COLO829 (cell line): ENCODE results near the gene KCNIP1.

Source experiments
- DNase-seq: peaks from one replicate; pipeline ENCODE4 v3.0.0; 2012; ENCODE audit warnings: low spot score

Gene KCNIP1

DNA sequence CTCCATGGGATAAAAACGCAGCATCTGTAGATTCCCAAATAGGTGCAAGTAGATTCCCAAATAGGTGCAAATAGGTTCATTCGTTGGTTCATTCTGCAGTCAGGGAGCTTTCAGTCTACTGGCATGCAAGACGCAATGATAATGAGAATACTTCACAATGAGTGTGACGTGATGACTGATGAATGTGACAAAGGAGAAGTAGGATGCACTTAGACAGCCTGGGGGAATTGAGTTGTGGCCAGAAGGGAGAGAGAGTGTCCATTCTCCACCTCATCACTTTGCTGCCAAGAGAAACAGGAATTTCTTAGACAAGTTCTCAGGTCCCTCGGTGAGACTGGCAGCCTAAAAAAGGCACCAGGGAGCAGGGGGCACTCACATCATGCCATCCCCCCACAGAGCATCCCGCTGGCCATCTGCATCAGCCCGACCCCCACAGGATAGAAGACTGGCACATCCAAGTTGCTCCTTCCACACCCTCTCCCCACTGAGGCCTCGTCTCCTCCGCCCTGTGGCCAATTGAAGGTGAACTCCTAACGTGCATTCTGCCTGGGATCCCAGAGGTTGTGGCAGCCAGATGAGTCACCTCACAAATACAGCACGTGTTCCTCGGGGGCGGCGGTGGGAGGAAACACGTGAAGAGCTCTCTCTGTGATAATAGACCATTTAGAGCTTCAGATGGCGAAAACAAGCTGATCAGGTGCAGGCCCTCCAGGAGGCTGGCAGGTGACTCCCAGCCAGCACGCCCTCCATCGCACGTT is 19.9 kb upstream of the KCNIP1 start:
- peak; percentile 39 for DNase-seq

DNA sequence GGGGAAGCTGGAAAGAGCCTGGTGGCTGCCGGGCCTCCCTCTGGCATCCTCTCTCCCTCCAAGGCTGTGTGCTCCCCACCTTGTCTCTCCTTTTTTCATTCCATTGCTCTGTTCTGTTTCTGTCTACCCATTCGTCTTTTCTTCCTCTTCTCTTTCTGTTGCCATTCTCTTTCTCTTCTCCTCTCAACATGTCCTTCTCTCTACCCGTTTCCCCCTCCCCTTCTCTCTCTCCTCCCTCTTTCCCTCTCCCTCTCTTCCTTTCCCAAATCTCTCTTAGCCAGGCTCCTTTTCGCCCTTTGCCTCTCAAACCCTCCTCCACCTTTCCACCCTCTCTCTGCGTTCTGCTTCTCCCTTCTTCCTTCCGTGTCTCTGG is 19.4 kb upstream of the KCNIP1 start:
- DNase-seq = no peak

DNA sequence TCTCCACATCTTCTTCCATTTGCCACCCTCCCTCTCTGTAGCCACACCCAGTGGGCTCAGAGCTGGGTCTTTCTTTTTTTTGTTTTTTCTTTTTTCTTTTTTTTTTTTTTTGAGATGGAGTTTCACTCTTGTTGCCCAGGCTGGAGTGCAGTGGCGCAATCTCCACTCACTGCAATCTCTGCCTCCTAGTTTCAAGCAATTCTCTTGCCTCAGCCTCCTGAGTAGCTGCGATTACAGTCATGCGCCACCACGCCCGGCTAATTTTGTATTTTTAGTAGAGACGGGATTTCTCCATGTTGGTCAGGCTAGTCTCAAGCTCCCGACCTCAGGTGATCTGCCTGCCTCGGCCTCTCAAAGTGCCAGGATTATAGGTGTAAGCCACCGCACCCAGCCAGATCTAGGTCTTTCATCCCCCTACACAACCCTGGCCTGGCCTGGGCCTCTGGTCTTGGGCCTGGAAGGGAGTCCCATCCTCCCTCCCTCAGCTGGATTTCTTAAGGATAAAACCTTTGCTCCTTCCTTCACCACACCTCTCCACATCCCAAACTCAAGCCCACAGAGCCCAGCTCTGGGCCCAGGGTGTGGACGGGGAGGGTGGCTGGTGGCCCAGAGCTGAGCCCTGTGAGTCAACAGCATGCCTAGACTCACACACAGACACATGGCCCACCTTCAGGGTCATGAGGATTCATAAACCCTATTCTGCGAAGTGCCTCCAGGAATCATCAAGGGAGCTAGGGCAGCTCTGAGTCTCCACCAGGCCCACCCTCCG is 18.8 kb upstream of the KCNIP1 start:
- DNase-seq = no peak

DNA sequence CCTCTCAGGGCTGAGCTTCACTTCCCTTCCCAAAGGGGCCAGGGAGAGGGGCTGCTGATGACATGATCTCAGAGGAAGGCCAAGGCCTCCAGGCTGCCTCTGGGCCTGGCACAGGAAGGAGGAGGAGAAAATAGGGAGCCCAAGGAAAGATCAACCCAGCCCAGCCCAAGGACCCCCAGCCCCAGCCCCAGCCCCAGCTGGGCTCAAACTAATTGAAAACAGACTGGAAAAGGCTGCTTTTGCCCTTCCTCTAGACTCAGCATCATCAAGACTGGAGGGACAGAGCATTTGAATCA is 18.3 kb upstream of the KCNIP1 start:
- no peak for DNase-seq

DNA sequence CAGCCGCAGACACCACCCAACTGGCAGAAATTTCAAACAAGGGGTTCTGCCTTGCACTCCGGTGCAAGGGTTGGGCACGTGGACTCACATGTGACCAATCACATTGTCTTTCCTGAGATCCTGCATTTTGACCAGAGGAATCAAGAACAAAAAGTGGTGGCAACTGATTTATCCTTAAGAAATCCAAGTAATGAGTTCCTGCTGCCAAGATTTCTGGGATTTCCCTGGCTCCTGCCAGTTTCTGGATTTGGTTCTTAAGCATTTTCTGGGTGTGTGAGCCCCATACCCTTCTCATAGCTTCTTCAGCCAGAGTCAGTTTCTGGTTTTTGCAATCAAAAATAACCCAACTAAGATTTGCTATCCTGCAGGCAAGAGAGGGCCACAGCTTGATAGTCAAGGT is 17.4 kb upstream of the KCNIP1 start:
- no peak for DNase-seq

DNA sequence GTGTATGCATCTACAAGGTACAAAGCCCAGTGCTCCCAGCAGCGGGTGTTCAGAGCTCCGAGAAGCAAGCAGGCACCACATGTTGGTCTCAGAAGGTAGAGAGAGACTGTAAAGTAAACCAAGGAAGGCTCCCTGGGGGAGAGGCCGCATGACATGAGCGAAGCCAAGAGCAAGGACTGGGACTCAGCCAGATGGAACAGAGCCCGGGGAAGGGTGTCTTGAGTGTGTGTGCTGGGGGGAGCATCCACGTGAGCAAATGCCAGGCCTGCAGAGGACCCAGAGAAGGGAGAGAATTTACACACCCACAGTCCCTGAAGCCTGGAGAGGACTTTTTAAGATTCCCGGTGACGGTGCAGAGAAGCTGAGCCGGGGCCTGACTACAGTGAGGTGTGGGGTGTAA is 15.2 kb upstream of the KCNIP1 start:
- DNase-seq = no peak

DNA sequence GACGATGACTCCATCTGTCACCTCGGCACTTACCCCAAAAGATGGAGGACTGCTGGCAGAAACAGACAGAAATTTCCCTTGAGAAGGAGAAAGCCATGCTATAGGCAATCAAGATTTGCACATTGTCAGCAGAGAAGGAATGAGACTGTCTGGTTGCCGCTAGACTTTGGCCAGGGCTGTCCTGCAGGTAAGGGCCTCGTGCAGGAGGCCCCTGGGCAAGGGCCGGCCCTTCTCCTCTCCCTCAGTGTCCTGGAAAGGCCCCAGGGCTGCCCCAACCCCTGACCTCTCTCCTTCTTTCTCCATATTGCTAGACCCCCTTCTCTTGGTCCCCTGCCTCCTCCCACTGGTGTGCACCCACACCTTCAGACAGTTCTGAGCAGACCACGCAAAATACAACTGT is 14.6 kb upstream of the KCNIP1 start:
- no peak for DNase-seq

DNA sequence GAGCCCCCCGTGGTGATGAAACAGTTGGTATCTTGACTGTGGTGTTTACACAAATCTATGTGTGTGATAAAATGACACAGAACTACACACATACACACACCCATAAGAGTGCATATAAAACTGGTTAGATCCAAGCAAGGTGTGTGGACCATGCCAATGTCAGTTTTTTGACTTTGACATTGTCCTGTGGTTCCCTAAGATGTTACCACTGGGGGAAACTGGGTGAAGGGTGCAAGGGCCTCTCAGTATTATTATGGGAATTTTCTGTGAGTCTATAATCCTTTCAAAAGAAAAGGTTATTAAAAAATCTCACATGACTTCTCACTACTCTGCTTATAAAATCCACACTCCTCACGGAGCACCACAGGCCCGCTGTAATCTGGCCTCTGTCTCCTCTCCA is 13.4 kb upstream of the KCNIP1 start:
- no peak for DNase-seq

DNA sequence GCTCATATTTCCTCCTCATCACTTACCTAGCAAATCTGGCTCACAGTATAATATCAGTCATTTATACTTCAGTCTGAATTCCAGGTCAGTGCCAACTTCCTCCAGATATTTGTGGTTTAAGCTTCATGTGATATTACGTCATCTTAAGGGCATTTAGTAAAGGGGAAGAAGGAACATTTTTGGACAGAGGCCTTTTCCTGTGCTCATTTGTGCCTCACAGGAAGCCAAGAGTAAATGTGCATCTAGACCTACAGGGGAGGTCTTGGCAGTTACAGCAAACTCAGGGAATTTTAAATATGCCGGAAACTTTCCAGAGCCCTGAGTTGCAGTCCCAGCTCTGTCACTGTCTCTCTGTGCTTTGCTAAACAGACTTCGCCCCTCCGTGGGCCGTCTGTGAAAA is 12.3 kb upstream of the KCNIP1 start:
- DNase-seq = peak; percentile 90

DNA sequence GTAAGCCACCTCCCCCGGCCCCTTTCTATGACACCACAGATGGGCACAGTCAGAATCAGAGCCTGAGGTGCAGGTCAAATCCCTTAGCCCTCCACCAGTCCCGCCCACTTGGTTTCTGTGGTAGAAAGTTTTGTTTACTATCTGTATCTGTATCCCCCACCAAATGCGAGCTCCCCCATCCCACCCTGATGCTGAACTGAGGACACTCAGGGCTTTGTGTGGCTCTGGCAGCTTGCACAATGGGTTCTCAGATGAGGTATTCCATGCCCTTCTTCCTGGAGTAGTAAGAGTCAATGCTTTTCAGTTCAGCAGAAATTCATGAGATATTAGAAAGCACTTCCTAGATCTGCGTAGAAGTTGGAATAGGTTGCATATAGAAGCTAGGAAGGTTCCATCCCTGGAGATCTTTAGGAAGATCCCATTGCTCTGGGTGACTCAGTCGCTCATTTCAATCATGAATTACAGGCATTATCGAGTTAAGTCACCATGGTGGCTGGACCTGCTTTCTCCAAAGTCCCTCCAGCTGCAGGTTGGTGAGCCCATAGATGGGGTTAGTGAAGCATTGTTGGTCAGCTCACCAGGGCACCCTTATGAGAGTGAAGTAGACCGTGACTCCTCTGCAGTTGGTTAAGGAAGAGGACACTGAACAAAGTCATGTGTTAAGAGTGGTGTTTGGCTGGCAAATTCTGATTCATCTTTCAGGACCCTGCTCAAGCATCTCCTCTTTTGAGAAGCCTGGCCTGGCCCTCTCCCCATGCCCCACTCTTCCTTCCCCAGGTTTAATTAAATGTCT is 10.6 kb upstream of the KCNIP1 start:
- peak; percentile 94 for DNase-seq

DNA sequence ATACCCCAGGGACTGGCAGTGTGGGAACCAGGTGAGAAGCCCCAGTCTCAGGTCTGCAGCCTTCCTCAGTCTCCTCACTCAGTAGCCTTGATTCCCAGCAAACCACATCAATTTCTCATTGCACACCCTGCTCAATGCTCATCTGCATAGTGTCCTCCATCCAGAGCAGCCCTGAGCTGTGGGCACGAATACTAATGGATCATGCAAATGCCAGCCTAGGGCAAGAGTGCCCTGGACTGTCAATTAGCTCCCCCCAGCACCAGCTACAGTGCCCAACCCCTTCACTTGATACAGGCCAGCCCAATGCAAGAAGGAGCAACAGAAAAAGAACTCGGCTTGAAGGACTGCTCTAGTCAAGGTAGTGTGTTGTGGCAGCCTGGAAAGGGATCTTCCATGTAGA is 9.8 kb upstream of the KCNIP1 start:
- DNase-seq = no peak

DNA sequence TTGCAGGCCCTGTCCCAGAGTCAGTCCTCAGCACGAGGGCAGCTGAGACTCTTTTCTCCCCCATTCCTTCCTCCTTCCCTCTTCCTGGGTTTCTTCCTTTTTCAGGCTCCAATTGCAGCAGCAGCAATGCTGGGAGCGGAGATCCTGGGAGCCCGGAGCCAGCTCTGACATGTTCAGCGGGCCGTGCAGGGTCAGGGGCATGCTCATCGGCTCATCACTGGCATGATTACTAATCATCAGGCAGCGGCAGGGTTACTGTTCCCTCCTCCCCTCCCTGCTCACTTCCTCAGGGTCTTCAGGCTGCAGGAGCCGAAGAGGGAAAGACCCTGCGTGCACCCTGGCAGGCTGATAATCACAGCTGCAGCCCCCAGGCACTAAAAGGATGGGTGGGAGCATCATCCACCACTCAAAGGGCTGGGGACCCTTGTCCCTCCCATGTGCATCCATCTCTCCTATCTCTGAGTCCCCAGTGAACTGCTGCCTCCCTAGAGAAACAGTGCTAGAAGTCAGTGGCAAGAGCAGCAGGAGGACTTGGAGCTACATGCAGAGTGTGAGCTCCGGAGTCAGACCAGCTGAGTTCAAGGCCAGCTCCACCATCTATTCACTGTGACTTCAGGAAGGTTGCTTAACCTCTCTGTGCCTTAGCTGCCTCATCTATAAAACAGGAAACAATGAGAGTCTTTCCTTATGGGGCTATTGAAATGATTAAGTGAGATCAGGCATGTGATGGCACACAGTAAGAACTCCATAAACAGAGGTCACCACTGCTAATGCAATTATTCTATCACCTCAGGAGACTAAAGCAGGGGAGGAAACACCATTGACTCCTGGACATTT is 7.8 kb upstream of the KCNIP1 start:
- DNase-seq = no peak

DNA sequence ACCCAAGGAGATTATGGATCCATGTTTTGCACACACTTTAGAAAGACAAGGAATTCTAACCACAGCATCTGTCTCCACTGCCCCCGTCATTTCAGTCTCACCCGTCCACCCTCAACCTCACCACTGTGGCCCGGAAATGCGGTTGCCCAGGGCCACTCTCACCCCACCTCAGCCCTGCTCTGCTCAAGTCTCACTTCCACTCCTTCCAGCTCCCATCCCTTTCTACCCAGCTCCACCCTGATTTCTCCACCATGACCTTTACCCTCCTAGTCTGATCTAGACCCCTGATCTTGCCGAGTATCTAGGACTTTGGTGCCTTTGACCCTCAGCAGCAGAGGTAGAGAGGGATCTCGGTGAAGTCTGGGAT is 7.2 kb upstream of the KCNIP1 start:
- no peak for DNase-seq

DNA sequence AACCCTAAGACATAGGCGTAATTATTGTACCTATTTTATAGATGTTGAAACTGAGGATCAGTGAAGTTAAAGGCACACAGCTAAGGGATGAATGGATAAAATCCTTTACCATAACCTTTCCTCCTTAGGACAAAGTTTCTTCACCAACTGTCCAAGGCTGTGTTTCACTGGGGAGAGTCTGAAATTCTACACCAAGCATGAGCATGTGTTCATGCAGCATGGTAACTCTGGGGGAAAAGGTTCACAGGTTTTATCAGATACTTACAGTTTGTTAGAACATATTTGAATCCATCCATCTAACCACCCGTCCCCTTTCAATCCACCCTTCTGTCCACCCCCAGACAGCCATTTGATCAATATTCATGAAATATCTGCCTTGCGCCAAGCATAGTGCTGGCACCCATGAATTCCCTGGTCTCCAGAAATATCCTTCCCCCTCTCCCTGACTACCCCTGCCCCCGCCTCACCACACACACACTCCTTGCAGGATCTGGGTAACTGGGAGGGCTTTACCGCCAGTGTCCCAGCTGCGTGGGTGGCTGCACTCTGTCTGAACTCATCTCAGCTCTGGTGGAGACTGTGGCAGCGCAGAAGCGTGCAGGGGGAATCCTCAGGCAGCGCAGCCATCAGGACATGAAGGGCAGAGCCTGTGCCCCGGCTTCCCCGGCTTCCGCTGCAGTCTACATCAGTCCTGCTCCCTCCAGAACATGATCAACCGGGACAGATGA is 6.3 kb upstream of the KCNIP1 start:
- DNase-seq = peak; percentile 44

DNA sequence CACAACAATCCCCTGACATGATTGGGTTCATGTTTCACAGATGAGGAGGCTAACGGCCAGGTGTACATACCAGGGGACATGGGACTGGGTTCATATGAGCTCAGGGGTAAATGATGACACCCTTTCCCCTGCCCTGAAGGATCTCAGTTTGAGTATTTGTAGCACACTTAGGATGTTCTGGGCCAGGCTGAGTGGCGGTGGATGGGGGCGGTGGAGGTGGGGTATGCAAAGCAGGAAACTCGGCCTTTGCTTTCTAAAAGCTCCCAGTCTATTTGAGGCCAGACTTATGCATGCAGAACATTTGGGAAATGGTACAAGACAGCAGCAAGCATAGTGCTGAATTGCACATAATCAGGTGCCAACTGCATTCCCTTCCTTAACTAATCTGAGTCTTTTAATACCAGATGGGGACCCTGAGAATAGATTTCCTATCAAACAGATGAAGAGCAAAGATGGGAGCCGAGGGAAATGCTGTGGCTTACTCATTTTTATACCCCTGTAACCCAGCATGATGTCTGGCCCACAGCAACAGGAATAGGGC is 4.9 kb upstream of the KCNIP1 start:
- DNase-seq = no peak

DNA sequence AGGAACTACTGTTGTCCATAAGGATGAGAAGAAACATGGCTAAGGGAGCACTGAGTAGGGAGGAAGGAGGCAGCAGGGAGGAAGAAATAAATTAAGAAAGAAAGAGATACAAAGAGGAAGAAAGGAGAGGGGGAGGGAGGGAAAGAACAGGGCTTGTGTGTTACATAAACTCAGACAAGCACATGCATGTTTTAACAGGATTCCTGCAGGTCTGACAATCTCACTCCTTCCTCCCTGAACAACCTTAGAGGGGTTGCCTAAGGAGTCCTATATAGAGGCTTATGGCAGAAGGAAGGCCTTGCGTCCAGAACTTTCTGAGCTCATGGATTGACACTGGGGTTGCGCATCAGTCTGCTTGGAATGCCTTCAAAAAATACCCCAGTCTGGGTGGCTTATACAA is 4.2 kb upstream of the KCNIP1 start:
- DNase-seq = no peak

DNA sequence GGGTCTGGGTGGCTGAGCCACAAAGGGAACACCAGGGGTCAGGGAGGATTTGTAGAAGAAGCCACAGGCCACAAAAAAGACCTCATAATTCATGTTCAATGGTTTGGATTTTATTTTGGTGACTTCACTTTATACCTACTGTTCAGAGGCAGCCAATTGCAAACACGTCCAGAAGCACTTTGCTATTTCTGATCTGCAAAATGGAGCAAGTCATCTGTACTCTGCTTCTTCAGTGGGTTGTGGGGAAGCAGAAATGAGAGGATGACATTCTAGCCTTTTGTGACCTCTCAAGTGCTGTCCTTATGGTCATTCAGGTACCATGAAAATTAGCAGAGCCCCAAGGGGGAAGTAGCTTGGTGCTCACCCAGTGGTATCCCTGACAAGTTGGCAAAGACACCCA is 2.5 kb upstream of the KCNIP1 start:
- no peak for DNase-seq

DNA sequence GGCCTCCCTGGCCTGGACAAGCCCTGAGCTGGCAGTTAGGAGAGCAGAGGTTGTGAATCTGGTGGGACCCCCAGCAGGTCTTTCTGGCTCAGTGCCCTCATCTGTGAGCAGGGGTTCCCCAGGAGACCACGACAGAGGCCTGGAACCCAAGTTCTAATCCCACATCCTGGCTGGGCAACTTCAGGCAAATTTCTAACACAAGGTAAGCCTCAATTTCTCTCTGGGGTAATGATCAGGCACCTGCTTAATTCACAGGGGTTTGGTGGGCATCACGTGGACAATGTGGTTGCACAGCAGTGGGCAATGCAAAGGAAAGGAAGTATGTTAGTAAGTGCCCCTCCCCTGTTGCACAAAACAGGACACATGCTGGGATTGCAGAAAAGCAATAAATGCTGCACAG is 1.9 kb upstream of the KCNIP1 start:
- no peak for DNase-seq

DNA sequence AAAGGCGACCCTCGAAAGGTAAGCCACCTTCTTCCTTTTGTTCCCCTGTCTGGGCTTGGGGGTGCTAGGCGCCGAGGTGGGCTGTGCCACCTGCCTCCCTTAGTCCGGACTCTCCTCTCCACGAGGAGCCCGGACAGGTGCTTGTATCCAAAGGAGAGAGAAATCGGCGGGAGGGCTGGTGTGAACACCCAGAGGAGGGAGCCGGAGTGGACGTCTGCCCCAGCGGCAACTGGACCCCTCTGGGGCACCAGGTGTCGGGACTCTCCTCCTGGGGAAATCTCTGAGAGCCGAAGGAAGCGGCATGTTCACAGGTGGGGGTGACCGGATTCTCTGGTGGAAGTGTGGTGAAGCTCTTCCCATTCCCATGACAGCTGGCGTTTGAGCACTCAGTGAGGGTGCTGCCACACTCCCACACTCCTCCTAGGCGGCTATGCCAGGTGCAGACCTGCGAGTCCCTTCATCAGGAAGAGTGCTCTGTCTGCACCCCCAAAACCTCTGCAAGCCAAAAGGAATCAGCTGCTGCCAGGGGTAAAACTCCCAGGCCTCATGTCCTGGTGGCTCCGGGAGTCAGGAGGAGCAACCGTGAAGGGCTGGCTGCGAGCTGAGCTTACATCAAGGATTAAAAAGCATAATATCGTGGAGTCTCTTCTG is 921 bp downstream of the KCNIP1 start:
- DNase-seq = no peak

DNA sequence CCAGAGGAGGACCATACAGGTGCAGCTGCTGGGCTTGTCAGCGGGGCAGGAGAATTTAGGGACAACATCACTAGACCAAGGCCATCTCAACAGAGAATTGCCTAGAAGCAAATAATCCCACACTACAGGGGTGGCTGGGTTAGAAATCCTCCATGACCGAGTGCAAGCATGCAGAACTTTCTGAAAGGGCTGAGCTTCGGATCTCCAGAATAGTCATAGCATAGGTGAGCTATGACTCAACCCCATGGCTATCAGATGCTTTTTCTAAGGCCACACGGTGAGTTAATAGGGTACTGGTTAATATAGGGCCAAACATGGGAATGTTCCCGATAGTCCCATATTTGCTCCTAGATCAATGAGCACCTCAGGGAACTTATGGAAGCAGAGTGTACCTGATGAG is 4.2 kb downstream of the KCNIP1 start:
- DNase-seq = no peak
